ENCODE results near the gene KHNYN. TPM values are rescaled to one million over a fixed set of nuclear protein-coding genes. Genes with fewer than 3 reads are reported as not detected.

The KHNYN gene
- total RNA-seq, 1 experiment from 2014 or later, result 30.9 TPM

DNA sequence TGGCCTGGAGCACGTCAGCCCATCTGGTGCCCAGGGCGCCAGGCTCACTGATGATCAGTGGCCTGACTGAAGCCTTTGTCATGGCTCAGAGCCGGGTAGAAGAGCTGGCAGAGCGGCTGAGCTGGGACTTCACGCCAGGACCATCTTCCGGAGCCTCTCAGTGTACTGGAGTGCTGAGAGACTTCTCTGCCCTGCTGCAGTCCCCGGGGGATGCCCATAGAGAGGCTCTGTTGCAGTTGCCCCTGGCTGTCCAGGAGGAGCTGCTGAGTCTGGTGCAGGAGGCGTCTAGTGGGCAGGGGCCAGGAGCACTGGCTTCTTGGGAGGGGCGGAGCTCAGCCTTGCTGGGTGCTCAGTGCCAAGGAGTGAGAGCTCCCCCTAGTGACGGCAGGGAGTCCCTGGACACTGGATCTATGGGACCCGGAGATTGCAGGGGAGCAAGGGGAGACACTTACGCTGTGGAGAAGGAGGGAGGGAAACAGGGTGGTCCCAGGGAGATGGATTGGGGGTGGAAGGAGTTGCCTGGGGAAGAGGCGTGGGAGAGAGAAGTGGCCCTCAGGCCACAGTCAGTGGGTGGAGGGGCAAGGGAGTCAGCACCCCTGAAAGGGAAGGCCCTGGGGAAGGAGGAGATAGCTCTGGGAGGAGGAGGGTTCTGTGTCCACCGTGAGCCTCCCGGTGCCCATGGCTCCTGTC is 2.0 kb downstream of the KHNYN start:
- in situ Hi-C loops (cut with HindIII; ENCODE audit: low pct_unique_long_range_greater_than_20kb, low sequenced_read_pairs), result no loop called here
- peak; percentile 96 for DNase-seq (ENCODE audit: low read depth, low spot score)

DNA sequence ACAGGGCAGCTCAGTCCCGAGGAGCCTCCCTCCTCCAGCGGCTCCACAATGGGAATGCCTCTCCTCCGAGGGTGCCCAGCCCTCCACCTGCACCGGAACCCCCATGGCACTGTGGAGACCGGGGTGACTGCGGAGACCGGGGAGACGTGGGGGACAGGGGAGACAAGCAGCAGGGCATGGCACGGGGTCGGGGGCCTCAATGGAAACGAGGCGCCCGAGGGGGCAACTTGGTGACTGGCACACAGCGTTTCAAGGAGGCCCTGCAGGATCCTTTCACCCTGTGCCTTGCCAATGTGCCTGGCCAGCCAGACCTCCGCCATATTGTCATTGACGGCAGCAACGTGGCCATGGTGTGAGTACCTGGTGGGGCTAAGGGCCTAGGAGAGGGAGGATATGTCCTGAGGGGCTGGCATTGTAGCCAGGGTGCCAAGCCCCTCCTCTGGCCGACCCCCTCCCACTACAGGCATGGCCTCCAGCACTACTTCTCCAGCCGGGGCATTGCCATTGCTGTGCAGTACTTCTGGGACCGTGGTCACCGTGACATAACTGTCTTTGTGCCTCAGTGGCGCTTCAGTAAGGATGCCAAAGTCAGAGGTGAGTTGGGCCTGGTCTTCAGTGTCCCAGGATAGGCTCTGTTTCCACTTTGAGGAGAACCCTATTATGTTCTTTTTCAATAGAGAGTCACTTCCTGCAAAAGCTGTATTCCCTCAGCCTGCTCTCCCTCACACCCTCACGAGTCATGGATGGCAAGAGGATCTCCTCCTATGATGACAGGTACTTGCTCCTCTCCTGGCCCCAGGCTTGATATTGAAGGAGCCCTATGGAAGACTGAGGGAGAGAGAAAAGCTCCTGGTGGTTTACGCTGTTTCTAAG is 2.7 kb downstream of the KHNYN start:
- no peak for DNase-seq (ENCODE audit: low read depth, low spot score)
- in situ Hi-C loops (cut with HindIII; ENCODE audit: low pct_unique_long_range_greater_than_20kb, low sequenced_read_pairs), result no loop called here

DNA sequence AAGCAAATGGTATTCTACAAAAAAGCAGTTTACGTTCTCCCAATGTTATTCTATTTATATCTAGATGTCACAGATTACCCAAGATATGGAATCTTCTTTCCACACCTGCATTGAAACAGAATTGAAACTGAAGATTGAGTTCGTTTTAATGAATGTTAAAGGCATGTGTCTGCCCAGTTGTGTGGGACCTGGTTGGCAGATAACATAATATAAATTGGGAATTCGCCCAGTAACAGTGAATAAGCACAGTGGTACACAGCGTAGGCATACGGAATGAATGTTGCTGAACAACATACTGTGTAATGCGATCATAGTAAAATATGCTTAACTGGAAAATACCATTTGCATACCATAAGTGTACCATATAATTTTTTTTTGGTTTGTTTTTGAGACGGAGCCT is 4.3 kb downstream of the KHNYN start:
- in situ Hi-C loops (cut with HindIII; ENCODE audit: low pct_unique_long_range_greater_than_20kb, low sequenced_read_pairs), result no loop called here
- no peak for DNase-seq (ENCODE audit: low read depth, low spot score)

GRCh38 chr14:24434676-24435075 is 4.9 kb downstream of the KHNYN start:
- in situ Hi-C loops (cut with HindIII; ENCODE audit: low pct_unique_long_range_greater_than_20kb, low sequenced_read_pairs), result no loop called here
- no peak for DNase-seq (ENCODE audit: low read depth, low spot score)

DNA sequence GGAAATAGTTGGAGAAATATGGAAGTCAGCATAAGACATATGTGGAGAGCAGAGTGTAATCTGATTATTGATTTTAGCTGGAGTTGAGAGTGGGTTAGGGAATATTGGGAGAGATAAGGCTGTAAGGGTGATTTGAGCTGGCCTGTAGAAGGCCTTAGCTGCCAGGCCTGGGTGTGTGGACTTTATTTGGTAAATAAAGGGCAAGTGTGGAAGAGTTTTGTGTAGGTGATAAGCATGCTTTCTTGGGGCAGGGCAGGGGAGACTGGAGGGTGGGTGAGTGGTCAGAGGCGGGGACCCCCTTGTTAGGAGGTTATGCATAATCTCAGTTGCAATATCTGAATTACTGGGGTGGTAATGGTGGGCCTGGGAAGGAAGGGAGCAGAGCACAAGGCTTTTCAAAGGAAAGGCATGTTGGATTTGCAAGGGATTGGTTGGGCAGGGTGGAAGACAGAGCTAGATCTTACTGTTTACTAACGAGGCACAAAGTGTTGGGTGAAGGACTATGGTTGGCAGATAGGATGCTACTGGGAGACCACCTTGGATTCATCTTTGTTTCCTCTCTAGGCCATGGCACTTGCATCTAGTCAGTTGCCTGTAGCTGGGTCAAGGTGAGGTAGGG is 5.5 kb downstream of the KHNYN start:
- in situ Hi-C loops (cut with HindIII; ENCODE audit: low pct_unique_long_range_greater_than_20kb, low sequenced_read_pairs), result no loop called here
- no peak for DNase-seq (ENCODE audit: low read depth, low spot score)

GRCh38 chr14:24435998-24436354 is 6.2 kb downstream of the KHNYN start:
- in situ Hi-C loops (cut with HindIII; ENCODE audit: low pct_unique_long_range_greater_than_20kb, low sequenced_read_pairs), result no loop called here
- no peak for DNase-seq (ENCODE audit: low read depth, low spot score)

- peak; percentile 72 for DNase-seq (ENCODE audit: low read depth, low spot score)
- in situ Hi-C loops (cut with HindIII; ENCODE audit: low pct_unique_long_range_greater_than_20kb, low sequenced_read_pairs), result no loop called here
Measured at GRCh38 chr14:24436355-24437019, 6.7 kb downstream of the KHNYN start.

- in situ Hi-C loops (cut with HindIII; ENCODE audit: low pct_unique_long_range_greater_than_20kb, low sequenced_read_pairs), result no loop called here
Measured at GRCh38 chr14:24437020-24437735, 7.4 kb downstream of the KHNYN start.

GRCh38 chr14:24437736-24438067 is 7.9 kb downstream of the KHNYN start:
- in situ Hi-C loops (cut with HindIII; ENCODE audit: low pct_unique_long_range_greater_than_20kb, low sequenced_read_pairs), result no loop called here
- DNase-seq (ENCODE audit: low read depth, low spot score), result no peak

More at GRCh38 chr14:24437020-24437735, 7.4 kb downstream of the KHNYN start:
- no peak for DNase-seq (ENCODE audit: low read depth, low spot score)

DNA sequence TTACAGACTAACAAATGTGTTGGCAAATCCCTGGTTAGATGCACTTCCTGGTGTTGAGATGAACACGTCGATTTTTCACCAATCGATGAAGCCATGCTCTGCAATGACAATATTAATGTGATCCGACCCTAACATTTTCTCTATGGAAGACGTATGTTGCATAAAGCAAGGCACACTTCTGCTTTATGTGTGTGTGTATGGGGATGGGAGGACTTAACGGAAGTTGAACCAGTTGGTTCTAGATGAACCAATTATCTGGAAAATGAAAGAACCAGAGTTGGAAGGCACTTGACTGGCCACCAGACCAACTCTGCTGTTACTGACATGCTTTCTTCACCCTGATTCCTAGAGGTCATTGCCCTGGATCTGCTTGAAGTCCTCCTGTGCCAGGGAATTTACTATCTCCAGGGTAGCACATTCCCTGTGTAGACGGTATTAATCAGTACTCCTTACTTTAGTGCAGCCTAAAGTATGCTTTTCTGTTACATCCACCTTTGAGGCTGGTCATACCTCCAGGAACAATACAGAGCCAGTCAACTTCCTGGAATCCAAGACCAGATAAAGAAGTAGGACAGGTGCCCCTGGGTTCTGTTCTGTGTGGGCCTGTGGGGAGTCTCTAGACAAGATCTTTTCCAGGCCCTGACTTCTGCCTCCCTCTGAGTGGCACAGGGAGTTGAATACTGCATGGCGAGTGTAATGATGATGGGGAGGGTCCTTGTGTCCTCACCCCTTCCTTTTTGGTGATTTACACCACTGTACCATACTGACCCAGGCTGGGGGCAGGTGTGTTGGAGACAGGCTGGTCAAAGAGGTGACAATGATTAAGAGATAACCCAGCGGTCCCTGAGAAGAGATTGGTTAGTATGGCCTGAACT is 8.7 kb downstream of the KHNYN start:
- no peak for DNase-seq (ENCODE audit: low read depth, low spot score)
- in situ Hi-C loops (cut with HindIII; ENCODE audit: low pct_unique_long_range_greater_than_20kb, low sequenced_read_pairs), result no loop called here

- in situ Hi-C loops (cut with HindIII; ENCODE audit: low pct_unique_long_range_greater_than_20kb, low sequenced_read_pairs), result no loop called here
- no peak for DNase-seq (ENCODE audit: low read depth, low spot score)
Measured at GRCh38 chr14:24439257-24439656, 9.5 kb downstream of the KHNYN start.

- no peak for DNase-seq (ENCODE audit: low read depth, low spot score)
- in situ Hi-C loops (cut with HindIII; ENCODE audit: low pct_unique_long_range_greater_than_20kb, low sequenced_read_pairs), result no loop called here
Measured at GRCh38 chr14:24439830-24440605, 10.3 kb downstream of the KHNYN start.

- no peak for DNase-seq (ENCODE audit: low read depth, low spot score)
- in situ Hi-C loops (cut with HindIII; ENCODE audit: low pct_unique_long_range_greater_than_20kb, low sequenced_read_pairs), result no loop called here
Measured at GRCh38 chr14:24440606-24441399, 11.0 kb downstream of the KHNYN start.

DNA sequence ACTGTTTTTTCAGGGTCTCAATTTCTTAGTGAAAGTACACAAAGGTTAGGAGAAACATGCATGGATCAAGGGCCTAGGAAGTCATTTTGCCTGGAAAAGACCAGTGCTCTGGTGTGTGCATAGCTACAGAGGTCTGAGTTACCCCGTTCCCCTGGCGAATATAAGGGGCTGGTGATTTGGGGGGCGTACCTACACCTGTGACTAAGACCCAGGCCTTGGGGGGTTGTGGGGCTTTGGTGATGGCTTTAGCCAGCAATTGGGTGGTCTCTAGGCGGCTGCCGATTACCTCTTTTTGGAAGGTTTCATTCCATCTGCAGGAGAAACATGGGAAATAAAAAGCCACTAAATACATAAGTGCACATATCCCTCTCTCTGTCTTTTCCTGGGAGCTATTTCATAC is 11.7 kb downstream of the KHNYN start:
- in situ Hi-C loops (cut with HindIII; ENCODE audit: low pct_unique_long_range_greater_than_20kb, low sequenced_read_pairs), result no loop called here
- DNase-seq (ENCODE audit: low read depth, low spot score), result no peak

DNA sequence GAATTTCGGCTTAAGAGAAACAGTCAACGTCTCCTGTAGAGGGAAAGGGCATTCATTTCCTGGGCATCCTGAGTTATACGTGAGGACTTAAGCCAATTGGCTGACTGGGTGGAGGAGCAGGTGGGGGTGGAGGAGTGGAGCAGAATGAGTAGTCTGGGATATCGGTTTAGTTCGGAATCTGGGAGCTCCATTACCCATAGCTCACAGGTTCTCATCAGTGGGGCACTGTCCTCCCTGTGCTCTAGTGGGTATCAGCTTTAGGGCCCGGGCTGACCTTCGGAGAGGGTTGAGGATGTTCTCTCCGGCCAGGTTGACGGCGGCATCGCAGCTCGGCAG is 12.1 kb downstream of the KHNYN start:
- in situ Hi-C loops (cut with HindIII; ENCODE audit: low pct_unique_long_range_greater_than_20kb, low sequenced_read_pairs), result no loop called here
- no peak for DNase-seq (ENCODE audit: low read depth, low spot score)
